ENCODE data around the gene TRPM4. TPM values are rescaled to one million over a fixed set of nuclear protein-coding genes. Genes with fewer than 3 reads are reported as not detected.
A peak's percentile ranks its signal among the peaks of the same experiment; 100 is the strongest.
"Not testable (repeated sequence)": the region's sequence is repeated elsewhere in the genome, so short reads cannot be mapped to it uniquely, and the experiment has no call there.

TRPM4 gene
- 3.9 and 5.0 TPM in 2 replicates for total RNA-seq (2014; rRNA removed; shearing (Covaris generic))

DNA sequence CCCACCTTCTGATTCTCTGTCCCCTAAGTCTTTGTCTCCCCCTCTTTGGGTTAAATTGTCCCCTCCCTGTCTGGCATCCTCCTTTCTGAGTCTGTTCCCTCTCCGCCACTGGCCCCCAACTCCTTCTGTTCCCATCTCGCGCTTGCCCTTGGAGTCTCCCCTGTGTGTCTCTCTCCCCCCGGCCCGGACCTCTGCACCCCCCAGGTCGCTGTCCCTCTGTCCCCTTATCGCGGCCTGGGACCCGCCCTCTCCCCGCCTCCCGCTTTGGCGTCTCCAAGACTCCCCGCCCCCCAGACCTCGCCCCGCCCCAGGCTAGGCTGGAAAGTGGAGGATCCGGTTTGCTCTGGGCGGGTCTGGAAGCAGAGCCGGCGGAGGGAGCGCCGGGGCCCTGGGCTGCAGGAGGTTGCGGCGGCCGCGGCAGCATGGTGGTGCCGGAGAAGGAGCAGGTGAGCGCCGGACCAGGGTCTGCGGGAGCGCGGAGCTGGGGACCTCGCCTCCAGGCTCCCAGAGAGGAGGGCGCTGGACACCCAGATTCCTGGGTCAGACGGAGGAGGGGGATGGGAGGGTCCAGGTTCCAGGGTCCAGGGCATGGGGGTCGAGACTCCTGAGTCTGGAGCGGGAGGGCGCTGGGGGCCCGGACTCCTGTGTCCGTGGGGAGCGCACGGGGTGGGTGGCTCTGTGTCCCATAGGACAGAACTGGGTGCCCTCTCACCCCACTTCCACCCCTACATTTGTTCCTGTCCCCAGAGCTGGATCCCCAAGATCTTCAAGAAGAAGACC is at the start of gene TRPM4:
TSS of gene TRPM4 (plus strand) at position 348 of the 780 bp plus-strand sequence. CDS start at position 423, 75 bp downstream.
- peak; percentile 75 for DNase-seq (ENCODE audit: low spot score)

DNA sequence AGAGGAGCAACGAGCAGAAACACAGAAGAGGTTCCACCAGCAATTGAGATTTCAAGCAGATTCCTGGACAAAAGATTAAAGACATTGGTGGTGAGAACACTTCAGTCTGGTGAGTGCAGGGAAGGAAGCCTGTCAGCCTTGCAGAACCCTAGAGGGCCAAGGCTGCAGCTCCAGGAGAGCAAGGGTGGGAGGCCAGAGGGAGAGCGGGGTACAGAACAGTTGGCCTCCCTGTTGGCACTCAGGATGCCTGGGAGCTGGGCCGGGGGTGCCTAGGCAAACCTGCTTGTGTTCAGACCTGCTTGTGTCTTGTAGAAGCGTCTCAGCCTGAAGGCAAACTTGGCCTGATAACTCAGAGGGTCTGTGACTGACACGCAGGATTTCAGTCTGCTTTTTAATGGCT is 48.5 kb upstream of the TRPM4 start:
- no peak for DNase-seq (ENCODE audit: low spot score)

DNA sequence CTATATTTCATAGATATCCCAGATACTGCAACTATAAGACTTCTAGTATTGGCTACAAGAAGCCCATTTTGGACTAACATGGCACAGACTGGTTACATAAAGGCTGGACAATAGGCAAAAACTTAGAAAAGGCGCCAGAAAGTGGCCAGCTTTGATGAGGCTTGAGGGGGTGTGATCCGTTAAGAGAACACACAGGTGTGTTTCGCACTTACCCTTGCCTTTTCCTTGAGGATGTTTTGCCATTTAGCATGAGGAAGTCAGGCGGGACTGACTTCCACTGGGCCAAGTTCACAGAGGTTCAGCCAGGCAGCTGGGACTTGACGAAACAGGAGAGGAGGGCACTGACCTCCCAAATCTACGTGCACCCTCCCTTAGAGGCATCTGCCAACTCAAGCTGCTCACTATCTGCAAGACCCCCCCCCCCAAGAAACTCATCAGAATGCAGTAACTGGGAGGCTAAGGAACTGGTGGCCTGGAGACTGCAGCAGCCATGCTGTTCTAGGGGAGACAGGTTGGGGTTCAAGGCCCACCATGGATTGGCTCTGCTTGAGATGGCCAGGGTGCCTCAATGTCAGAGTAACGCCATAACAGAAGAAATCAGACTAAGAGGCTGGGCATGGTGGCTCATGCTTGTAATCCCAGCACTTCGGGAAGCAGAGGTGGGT is 47.9 kb upstream of the TRPM4 start:
- DNase-seq (ENCODE audit: low spot score) = no peak

- no peak for DNase-seq (ENCODE audit: low spot score)
Measured at GRCh38 chr19:49110567-49110966, 47.0 kb upstream of the TRPM4 start.

- DNase-seq (ENCODE audit: low spot score) = no peak
Measured at GRCh38 chr19:49111218-49111998, 46.2 kb upstream of the TRPM4 start.

DNA sequence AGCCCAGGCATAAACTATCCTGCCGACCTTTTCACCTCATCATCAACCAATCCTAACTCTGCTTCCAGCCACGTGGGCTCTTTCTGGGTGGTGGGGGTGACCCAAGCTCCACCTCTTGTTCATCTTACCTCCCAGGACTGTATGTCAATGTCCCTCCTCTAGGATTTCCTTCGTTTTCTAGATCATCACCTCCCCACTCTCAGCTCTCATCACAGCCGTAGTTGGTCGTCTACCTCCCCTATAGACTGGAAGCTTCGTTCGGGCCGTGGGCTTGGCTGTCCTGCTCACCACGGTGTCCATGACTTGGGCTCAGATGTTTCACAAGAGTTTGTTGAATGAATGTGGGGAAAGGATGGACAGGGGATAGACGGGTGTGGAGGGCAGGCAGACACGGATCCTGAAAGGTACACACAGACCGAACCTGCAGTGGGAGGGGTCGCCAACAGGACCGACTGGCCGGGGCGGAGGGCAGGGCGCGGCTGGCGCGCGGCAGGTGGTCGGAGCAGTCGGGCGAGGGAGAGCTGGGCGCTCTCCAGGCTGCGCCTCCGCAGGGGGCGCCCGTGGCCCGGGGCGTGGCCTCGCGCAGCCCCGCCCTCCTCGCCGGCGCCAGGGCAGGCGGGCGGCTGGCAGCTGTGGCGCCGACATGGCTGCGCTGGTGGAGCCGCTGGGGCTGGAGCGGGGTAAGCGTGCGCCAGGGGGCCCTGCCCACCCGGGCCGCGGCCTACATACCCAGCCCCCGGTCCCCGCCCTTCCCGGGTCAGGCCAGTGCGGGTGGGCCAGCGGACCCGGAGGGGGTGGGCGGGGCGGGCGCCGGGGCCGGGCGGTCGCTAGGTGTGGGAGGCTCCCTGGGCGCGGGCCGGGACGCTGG is 43.6 kb upstream of the TRPM4 start, which contains the start of gene LIN7B:
TSS of gene LIN7B (plus strand) at position 609 of the 868 bp plus-strand sequence. CDS start at position 644, 35 bp downstream.
- peak; percentile 46 for DNase-seq (ENCODE audit: low spot score)

DNA sequence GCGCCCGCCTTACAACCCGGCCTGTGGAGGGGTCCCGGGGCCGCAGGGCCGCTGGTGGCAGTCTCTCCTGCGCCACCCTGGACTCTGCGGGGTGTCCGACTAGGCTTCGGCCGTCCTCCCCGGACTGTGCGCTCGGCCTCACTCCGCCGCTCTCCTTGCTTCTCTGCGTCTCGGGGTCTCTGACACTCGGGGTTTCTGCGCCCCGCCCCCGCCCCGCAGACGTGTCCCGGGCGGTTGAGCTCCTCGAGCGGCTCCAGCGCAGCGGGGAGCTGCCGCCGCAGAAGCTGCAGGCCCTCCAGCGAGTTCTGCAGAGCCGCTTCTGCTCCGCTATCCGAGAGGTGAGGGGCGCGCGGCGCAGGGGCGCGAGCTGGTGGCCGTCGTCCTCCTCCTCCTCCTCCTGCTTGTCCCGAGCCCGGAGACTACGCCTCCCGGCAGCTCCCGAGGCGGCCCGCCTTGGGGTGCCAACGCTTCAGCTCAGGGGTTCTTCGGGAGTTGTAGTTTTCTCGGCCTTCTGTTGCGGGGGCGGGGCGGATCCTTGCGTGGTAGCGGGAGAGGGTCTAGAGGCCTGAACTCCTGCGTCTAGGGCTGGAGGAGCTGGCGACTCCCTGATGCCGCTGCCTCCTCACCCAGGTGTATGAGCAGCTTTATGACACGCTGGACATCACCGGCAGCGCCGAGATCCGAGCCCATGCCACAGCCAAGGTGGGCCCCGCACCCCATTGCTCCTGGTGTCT is 42.8 kb upstream of the TRPM4 start:
- DNase-seq (ENCODE audit: low spot score) = no peak

DNA sequence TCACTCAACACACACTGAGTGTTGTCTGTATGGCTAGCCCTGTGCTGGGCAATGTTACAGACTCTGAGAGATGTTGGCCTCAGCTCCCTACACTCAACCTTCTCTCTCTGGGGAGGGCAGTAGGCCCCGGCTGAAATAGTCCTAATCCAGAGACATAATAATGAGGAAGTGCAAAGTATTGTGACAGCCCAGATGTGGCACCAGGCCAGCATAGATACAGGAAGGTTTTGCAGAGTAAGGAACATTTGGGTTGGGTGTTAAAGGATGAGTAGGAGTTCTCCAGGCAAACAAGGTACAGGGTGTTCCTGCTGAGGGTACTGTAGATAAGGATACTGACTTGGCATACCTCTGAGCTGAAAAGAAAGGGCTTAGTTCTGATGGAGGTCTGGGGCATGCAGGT is 41.0 kb upstream of the TRPM4 start:
- DNase-seq (ENCODE audit: low spot score) = no peak

DNA sequence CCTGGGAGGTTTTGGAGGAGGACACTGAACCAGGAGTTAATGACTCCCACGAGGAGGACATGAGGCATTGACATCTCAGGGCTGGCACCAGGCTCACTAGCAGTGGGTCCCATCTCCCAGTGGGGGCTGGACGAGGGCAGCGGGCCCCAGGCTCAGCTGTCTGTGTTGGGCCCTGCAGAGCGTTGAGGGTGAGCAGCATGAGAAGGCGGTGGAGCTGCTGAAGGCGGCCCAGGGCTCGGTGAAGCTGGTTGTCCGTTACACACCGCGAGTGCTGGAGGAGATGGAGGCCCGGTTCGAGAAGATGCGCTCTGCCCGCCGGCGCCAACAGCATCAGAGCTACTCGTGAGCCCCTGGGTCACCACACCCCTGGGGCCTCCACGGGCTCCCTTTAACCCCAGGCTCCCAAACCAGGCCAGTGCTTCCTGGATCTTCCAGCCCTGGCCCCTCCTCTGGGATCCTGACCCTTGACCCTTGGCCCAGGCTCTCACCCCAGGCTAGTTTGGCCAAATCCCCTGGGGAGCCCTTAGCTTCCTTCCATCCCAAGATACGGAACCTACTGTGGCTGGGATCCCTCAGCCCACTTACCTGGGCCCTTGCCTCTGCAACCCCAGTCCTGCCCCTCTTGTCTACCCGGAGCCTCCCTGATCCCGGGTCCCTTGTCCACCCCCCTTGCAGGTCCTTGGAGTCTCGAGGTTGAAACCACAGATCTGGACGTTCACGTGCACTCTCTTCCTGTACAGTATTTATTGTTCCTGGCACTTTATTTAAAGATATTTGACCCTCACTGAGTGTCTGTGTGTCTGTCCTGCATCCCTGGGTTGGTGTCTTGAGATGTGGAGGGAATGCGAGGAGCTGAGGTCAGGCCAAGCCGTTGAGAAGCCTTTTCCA is 39.7 kb upstream of the TRPM4 start:
- DNase-seq (ENCODE audit: low spot score) = no peak

DNA sequence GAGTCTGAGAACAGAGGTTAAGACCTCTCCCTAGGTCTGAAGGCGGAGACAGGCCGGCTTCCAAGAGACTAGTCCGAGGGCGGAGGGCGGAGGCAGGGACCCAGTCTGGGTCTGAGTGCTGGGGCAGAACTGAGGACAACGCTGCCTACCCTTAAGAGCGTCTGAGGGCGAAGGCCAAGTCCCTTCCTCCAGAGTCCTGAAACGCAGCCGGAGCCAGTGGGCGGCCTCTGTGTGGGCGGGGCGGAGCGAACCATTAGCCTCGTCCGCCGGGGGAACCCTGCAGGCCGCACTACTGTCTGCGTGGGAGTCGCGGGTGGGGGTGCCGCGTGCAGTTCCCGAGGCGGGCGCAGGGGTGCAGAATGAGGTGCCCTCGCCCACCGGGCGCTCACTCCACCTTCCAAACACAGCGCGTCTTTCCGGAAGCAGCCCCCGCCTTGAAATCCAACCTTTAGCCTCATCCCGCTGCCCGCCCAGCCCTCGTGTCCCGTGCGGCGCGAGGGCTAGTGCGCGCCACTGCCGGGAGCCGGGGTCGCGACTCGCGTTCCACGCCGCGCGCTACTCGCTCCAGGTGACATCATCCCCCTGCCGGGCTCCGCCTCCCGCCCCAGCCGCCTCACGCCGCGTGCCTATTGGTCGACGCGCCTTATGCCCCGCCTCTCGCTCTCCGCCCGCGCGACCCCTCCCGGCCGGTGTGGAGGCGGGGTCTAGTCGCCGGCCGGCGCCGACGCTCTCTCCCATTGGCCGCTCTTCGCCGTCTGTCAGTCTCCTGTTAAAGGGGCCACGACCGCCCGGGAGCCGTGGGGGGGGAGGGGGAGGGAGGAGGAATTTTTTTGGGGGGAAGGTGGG is 38.8 kb upstream of the TRPM4 start, which contains the start of gene C19orf73:
TSS of gene C19orf73 (minus strand) at position 579 of the 846 bp plus-strand sequence. CDS start at position 458, 121 bp downstream.
- DNase-seq (ENCODE audit: low spot score) = peak; percentile 94

GRCh38 chr19:49119411-49120324 is 37.9 kb upstream of the TRPM4 start, which contains the start of gene PPFIA3:
Gene PPFIA3 (plus strand): TSS chr19:49119544. CDS start chr19:49127874, 8,330 bp downstream.
- peak; percentile 52 for DNase-seq (ENCODE audit: low spot score)

GRCh38 chr19:49120325-49120683 is 37.3 kb upstream of the TRPM4 start:
- no peak for DNase-seq (ENCODE audit: low spot score)

DNA sequence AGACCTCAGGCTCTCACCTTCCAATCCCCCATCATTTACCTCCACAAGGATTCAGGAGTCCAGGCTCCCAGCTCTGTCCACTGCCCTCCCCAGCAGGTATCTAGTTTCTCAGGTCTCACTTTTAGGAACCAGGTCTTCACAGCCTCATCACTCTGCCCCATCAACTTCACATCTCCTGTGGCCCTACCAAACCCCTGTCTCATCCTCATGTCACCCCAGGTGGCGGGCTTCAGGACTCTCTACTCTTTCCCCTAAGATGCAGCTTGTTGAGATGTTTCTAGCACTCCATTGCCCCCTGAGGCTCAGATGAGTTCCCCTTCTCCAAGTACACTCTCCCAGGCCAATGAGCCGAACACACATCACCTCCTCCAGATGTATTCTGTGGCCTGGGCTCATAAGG is 36.7 kb upstream of the TRPM4 start:
- no peak for DNase-seq (ENCODE audit: low spot score)

- not testable (repeated sequence) for DNase-seq (ENCODE audit: low spot score)
Measured at GRCh38 chr19:49121841-49122240, 35.8 kb upstream of the TRPM4 start.

GRCh38 chr19:49123285-49123684 is 34.3 kb upstream of the TRPM4 start:
- not testable (repeated sequence) for DNase-seq (ENCODE audit: low spot score)

DNA sequence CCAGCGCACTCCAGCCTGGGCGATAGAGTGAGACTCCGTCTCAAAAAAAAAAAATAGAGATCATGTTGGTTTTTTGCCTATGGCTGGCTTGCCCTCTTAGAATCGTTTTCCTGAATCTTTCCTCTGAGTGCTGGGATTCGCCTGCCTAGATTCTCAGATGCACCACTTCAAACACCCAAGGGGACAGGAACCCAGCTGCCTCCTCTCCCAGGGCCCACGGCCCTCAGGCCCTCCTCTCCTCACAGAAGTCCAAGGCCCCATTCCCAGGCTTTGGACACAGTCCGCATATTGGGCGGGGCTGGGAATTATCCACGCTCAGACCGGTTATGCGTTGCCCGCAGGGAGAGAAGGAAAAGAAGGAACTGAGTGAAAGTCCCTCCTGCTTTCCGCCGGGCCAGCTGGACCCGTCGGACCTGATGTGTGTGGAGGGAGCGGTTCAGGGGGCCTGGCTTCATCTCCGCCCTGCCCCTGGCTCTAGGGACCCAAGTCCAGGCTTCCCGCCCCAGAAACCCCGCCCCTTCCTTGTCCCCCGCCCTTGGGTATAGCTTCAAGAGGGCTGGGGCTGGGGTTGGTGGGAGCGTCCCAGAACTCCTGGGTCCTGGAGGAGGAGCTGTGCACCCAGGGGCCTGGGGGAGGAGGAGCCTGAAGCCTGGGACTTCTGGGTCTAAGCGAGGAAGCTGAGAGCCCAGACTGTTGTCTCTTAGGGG is 32.4 kb upstream of the TRPM4 start:
- DNase-seq (ENCODE audit: low spot score) = no peak

- no peak for DNase-seq (ENCODE audit: low spot score)
Measured at GRCh38 chr19:49126575-49126974, 31.0 kb upstream of the TRPM4 start.
